GM21526 (cell line): ENCODE results near the gene RAB3C.

Experiments
- ATAC-seq: cut with Tn5 transposase; IDR thresholded peaks from one replicate; pipeline ENCODE4 v1.9.1; 2021; ENCODE audit warnings: moderate library complexity; ENCODE audit not compliant: unreplicated experiment, low FRiP score

The RAB3C gene

GRCh38 chr5:58855851-58856739 lies 273.2 kb downstream of the RAB3C start:
- ATAC-seq, result no peak

- ATAC-seq, result no peak
These were observed 274.7 kb downstream of the RAB3C start for GRCh38 chr5:58857609-58858008.

GRCh38 chr5:58860680-58861079 lies 277.8 kb downstream of the RAB3C start:
- ATAC-seq, result no peak

- no peak for ATAC-seq
These were observed 286.1 kb downstream of the RAB3C start for GRCh38 chr5:58868931-58869330.

- peak; percentile 68 for ATAC-seq
These were observed 288.9 kb downstream of the RAB3C start for GRCh38 chr5:58871648-58872242.

GRCh38 chr5:58872670-58873273 lies 289.9 kb downstream of the RAB3C start:
- no peak for ATAC-seq

GRCh38 chr5:58875599-58875998 lies 292.7 kb downstream of the RAB3C start:
- ATAC-seq, result no peak

- ATAC-seq, result no peak
These were observed 302.4 kb downstream of the RAB3C start for GRCh38 chr5:58885260-58885659.

- ATAC-seq, result peak; percentile 93
These were observed 303.7 kb downstream of the RAB3C start for GRCh38 chr5:58886315-58887207.

GRCh38 chr5:58887311-58887710 lies 304.4 kb downstream of the RAB3C start:
- ATAC-seq, result no peak

- ATAC-seq, result no peak
These were observed 305.0 kb downstream of the RAB3C start for GRCh38 chr5:58887721-58888409.

- ATAC-seq, result no peak
These were observed 307.4 kb downstream of the RAB3C start for GRCh38 chr5:58890265-58890664.

- no peak for ATAC-seq
These were observed 307.8 kb downstream of the RAB3C start for GRCh38 chr5:58890701-58891085.

GRCh38 chr5:58891086-58891970 lies 308.5 kb downstream of the RAB3C start:
- peak; percentile 68 for ATAC-seq

GRCh38 chr5:58891971-58892343 lies 309.1 kb downstream of the RAB3C start:
- ATAC-seq, result no peak

GRCh38 chr5:58893551-58893950 lies 310.7 kb downstream of the RAB3C start:
- no peak for ATAC-seq

- no peak for ATAC-seq
These were observed 315.1 kb downstream of the RAB3C start for GRCh38 chr5:58898006-58898405.

- no peak for ATAC-seq
These were observed 315.7 kb downstream of the RAB3C start for GRCh38 chr5:58898538-58898937.

- ATAC-seq, result no peak
These were observed 318.4 kb downstream of the RAB3C start for GRCh38 chr5:58901271-58901670.
